Astrocyte (in vitro differentiated cells and primary cell): ENCODE measurements around the gene HEATR5A.

Experiments used
- CTCF ChIP-seq: IDR thresholded peaks from 2 replicates; pipeline ENCODE4 v1.5.1; 2011; ENCODE audit warnings: low read depth, mild to moderate bottlenecking, inconsistent platforms, low read length, moderate library complexity; ENCODE audit not compliant: insufficient read depth
- EZH2 ChIP-seq: IDR thresholded peaks from 2 replicates; pipeline ENCODE4 v1.6.1; 2012; ENCODE audit warnings: mild to moderate bottlenecking, low read length, inconsistent platforms; ENCODE audit not compliant: insufficient read depth

GRCh38 chr14:31339743-31340142, 80.6 kb downstream of the HEATR5A start:
- TF ChIP-seq EZH2 = no peak
- no peak for TF ChIP-seq CTCF
